ENCODE results near the gene MXI1. TPM values are rescaled to one million over a fixed set of nuclear protein-coding genes. Genes with fewer than 3 reads are reported as not detected.

The MXI1 gene
- total and polyA plus RNA-seq, 12 donors, result 21.4 to 69.8 (median 38.6) TPM

DNA sequence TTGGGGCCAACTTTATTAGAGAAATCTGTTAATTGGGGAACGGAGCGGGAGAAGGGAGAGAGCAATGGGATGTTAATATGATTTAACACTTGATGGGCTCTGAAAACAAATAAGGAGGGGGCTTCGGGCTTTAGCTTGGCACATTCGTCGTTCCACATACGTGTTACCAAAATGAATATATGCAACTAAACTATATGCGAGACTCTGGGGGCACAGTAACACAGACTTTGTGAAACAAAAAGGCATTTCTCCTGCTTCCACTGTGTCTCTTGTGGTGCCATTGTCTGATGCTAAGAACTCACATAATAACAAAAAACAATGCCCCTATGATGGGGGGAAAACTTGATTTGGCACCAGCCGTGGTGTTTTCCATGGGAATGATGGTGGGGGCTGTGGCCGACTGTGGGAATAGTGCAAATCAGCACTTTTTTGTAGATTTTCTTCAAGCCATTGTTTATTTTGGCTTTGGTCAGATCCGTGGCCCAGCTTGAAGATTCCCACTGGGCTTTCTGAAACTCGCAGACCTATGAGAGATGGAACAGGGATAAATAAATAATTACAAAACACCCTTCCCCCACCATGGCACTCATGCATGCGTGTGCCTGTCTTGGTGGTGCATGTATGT, 2.2 kb upstream of the MXI1 start:
- DNase-seq, result no peak
- peaks cover 0 to 4% of the 10 kb centered on the region in 2 donors for H3K4me1 ChIP-seq (replicated peaks in 1 of 2)
- intact Hi-C loops (cut with DNase I), result no loop called here

DNA sequence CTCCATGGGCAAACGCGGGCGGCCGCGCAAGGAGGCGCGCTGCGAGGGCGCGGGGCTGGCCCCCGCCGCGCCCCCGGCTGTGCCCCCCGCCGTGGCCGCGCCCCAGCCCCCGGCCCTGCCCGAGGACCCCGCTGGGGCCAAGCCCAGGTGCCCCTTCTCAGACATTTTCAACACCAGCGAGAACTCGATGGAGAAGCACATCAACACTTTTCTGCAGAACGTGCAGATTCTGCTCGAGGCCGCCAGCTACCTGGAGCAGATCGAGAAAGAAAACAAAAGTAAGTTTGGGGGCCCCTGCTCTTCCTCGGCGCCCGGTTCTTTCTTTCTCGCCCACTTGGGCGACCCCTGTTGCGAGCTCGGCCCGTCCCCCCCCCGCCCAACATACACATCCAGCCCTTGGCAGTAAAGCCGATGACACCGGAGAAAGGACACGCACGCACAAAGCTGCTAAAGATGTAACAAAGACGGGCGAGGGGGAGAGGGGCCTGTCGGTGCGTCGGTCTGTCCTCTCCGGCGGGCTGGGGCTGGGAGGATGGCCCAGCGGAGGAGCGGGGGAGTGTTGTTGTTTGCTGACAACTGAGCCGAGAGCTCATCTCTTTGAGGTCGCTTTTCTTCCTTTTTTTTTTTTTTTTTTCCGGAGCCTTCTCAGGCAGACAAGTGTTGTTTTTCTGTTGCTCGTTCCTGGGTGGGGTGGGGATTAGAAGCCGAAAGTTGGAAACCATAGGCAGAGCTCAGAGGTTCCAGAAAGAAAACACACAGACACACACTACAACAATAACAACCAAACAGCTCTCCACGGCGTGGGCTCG, 604 bp downstream of the MXI1 start:
- Histone ChIP-seq H3K9me3 (replicated peaks in 1 of 3) (no peaks in the 10 kb centered on the region), H3K4me1 (replicated peaks in 1 of 2) (peaks cover 0 to 16% of the 10 kb centered on the region in 2 donors), H3K4me3 (peak overlapping the region; percentile 50 to 69 (median 60)), H3K27ac (peak overlapping the region in 4 of 5 donors; percentile 91 to 98 (median 98)), H3K36me3 (replicated peaks in 1 of 2) (no peaks in the 10 kb centered on the region), H3K27me3 (no peaks in the 10 kb centered on the region)
- TF ChIP-seq, protein P1, sequence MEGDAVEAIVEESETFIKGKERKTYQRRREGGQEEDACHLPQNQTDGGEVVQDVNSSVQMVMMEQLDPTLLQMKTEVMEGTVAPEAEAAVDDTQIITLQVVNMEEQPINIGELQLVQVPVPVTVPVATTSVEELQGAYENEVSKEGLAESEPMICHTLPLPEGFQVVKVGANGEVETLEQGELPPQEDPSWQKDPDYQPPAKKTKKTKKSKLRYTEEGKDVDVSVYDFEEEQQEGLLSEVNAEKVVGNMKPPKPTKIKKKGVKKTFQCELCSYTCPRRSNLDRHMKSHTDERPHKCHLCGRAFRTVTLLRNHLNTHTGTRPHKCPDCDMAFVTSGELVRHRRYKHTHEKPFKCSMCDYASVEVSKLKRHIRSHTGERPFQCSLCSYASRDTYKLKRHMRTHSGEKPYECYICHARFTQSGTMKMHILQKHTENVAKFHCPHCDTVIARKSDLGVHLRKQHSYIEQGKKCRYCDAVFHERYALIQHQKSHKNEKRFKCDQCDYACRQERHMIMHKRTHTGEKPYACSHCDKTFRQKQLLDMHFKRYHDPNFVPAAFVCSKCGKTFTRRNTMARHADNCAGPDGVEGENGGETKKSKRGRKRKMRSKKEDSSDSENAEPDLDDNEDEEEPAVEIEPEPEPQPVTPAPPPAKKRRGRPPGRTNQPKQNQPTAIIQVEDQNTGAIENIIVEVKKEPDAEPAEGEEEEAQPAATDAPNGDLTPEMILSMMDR (IDR thresholded peaks at IDR 0.05), result no peak
- peak in 1 of 2 donors; percentile 25 for TF ChIP-seq POLR2A (IDR thresholded peaks at IDR 0.05)
- intact Hi-C loops (cut with DNase I), result no loop called here
- peak; percentile 51 to 76 (median 69) for DNase-seq
- 0 to 1% (median 0%) methylated on average over 31 to 57 of the region's 57 CpGs for WGBS, 4 donors

More for the DNA sequence above, 2.2 kb upstream of the MXI1 start:
- H3K4me3 ChIP-seq, result no peak overlapping the region
- no peak overlapping the region for H3K27ac ChIP-seq
- TF ChIP-seq, protein P1 (IDR thresholded peaks at IDR 0.05), result no peak
- no peak for TF ChIP-seq POLR2A (IDR thresholded peaks at IDR 0.05)
- no peaks in the 10 kb centered on the region for H3K9me3 ChIP-seq (replicated peaks in 1 of 3)
- H3K27me3 ChIP-seq, result no peaks in the 10 kb centered on the region
- H3K36me3 ChIP-seq (replicated peaks in 1 of 2), result no peaks in the 10 kb centered on the region
- 68 to 86% (median 78%) methylated on average over 12 of the region's 12 CpGs for whole genome bisulfite sequencing, 4 donors

DNA sequence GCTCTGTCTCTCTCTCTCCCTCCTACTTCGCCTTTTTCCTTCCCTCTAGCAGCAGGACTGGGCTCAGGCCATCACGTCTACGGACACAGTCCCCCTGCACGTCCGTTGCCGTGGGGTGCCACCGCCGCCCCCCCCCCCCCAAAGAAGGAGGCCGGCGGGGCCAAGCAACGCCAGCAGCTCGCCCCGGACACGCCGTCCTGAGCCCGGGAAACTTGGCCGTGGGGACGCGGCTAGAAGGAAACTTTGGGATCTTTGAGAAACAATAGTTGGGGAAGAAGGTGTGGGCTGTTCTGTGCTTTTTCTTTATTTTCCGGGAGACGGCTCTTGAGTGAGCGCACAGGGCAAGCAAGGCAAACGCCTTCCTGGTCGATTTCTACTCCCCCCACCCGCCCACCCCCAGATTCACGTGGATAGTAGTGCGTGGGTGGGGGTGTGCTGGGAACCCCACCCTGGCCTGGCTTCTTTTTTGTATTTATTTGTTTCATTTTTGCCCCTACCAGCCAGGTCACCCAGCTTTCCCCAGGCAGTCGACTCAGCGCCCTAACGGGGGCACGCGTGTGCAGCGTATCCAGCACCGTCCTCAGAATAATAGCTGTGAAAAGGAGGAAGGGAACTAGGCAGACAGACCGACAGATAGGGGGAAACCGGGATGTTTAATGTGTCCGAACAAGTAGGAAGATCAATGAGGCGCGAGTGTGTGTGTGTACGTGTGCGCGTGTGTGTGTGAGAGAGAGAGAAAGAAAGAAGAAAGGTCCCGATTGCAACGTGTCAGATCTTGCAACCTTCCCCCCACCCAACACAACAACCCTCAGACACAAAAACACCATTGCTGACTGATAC, 1.4 kb downstream of the MXI1 start:
- DNase-seq, result peak; percentile 46 to 68 (median 53)
- intact Hi-C loops (cut with DNase I), result no loop called here
- WGBS, 4 donors, result 0 to 1% (median 0%) methylated on average over 35 to 44 of the region's 44 CpGs

More for the DNA sequence above, 1.4 kb downstream of the MXI1 start:
- Histone ChIP-seq H3K4me3 (peak overlapping the region; percentile 50 to 69 (median 60)), H3K27ac (peak overlapping the region; percentile 50 to 98 (median 97)), H3K4me1 (replicated peaks in 1 of 2) (peaks cover 0 to 16% of the 10 kb centered on the region in 2 donors), H3K27me3 (no peaks in the 10 kb centered on the region), H3K36me3 (replicated peaks in 1 of 2) (no peaks in the 10 kb centered on the region), H3K9me3 (replicated peaks in 1 of 3) (no peaks in the 10 kb centered on the region)
- TF ChIP-seq, protein P1 (IDR thresholded peaks at IDR 0.05), result no peak
- TF ChIP-seq POLR2A (IDR thresholded peaks at IDR 0.05), result no peak
